Measurements from ENCODE around the gene KMT2D. TPM values are rescaled to one million over a fixed set of nuclear protein-coding genes. Genes with fewer than 3 reads are reported as not detected.

KMT2D gene
- total RNA-seq, 1 donor from 2014 or later = 38.8 TPM

DNA sequence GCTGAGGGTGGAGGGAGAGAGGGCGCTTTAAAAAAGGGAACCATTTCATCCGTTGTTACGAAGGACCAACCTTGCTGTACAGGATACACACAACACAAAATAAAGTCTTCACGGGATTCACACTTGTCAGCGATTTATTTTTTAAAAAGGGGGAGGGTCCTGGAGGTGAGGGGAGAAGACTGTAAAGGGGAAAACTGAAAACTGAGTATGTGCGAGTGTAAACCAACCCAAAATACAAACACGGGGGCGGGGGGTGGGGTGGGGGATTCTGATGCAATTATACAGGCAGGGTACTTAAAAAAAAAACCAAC is 41.5 kb downstream of the KMT2D start:
- peaks cover 14% of the 10 kb centered on the region for H3K4me1 ChIP-seq
- H3K27ac ChIP-seq = peak overlapping the region; percentile 88
- H3K36me3 ChIP-seq = peaks cover 0 to 29% of the 10 kb centered on the region in 2 donors
- no peak for DNase-seq (ENCODE audit: extremely low spot score in 2 of 2)
- H3K4me3 ChIP-seq = peak overlapping the region; percentile 75 to 87
- H3K27me3 ChIP-seq = no peaks in the 10 kb centered on the region
- TF ChIP-seq, protein P1, sequence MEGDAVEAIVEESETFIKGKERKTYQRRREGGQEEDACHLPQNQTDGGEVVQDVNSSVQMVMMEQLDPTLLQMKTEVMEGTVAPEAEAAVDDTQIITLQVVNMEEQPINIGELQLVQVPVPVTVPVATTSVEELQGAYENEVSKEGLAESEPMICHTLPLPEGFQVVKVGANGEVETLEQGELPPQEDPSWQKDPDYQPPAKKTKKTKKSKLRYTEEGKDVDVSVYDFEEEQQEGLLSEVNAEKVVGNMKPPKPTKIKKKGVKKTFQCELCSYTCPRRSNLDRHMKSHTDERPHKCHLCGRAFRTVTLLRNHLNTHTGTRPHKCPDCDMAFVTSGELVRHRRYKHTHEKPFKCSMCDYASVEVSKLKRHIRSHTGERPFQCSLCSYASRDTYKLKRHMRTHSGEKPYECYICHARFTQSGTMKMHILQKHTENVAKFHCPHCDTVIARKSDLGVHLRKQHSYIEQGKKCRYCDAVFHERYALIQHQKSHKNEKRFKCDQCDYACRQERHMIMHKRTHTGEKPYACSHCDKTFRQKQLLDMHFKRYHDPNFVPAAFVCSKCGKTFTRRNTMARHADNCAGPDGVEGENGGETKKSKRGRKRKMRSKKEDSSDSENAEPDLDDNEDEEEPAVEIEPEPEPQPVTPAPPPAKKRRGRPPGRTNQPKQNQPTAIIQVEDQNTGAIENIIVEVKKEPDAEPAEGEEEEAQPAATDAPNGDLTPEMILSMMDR (IDR thresholded peaks at IDR 0.05) = no peak
- TF ChIP-seq POLR2A (IDR thresholded peaks at IDR 0.05) (no peak), POLR2AphosphoS5 (IDR thresholded peaks at IDR 0.05; ENCODE audit: insufficient read depth in 1 of 2, low read depth in 1 of 2) (no peak)
- intact Hi-C loops (cut with DNase I) = loop anchor here (10.0 kb wide), 1 partner anchor 1734 kb away; no protein-coding TSS in a partner anchor
- H3K9me3 ChIP-seq = no peaks in the 10 kb centered on the region

DNA sequence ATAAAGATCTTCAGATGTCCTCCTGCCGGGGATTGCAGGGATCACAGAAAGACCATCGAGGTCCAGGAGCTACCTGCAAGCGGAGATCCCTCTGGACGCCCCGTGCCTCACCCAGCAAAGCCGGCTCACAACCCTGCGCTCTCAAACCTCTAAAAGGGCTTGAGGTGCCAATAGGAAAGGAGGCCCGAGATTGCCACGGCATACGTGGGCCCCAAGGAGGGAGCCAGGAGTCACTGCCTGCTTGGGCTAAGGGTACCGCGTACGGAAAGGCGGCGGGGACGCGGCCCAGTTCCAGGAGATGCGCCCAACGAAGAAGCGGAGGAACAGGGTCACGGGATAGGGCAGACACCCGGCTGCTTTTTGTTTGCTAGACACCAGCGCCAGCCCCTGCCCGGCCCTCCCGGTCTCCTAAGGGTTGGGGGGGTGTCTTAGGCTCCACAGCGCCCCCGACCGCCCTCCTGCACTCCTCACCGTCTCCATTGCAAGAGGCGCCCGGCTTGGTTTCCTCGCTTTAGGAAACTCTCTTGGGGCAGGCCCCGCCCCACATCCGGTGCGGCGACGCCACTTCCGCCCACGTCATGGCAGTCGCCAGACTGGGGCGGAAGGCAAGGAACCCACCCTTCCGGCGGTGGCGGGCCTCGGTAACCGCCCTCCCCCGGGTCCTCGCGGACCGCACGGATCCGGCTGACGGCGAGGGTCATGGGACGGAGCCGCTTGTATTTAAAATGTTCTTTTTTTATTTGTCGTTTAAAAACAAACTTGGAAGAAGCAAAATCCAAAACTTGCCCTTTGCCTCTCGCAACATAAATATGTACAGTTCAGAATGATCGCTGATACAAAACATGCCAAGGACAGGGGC is 42.1 kb downstream of the KMT2D start, which contains the start of gene PRKAG1:
Gene PRKAG1, minus strand, starts transcription at position 516 of the 859 bp plus-strand sequence. Its CDS starts 36 bp downstream, at position 480.
- DNase-seq (ENCODE audit: extremely low spot score in 2 of 2) = peak in 1 of 2 donors; percentile 96
- Histone ChIP-seq H3K27me3 (no peaks in the 10 kb centered on the region), H3K9me3 (no peaks in the 10 kb centered on the region), H3K4me1 (peaks cover 14% of the 10 kb centered on the region), H3K27ac (peak within 1 kb of the TSS; percentile 88), H3K36me3 (peaks cover 0 to 25% of the 10 kb centered on the region in 2 donors), H3K4me3 (peak within 1 kb of the TSS; percentile 75 to 87)
- intact Hi-C loops (cut with DNase I) = loop anchor here (10.0 kb wide), 1 partner anchor 1734 kb away; no protein-coding TSS in a partner anchor
- TF ChIP-seq POLR2A (IDR thresholded peaks at IDR 0.05) (peak in 1 of 2 donors; percentile 76), POLR2AphosphoS5 (IDR thresholded peaks at IDR 0.05; ENCODE audit: insufficient read depth in 1 of 2, low read depth in 1 of 2) (peak; percentile 95 to 98)
- TF ChIP-seq, protein P1 (IDR thresholded peaks at IDR 0.05) = peak in 2 of 3 experiments; percentile 43 to 64

DNA sequence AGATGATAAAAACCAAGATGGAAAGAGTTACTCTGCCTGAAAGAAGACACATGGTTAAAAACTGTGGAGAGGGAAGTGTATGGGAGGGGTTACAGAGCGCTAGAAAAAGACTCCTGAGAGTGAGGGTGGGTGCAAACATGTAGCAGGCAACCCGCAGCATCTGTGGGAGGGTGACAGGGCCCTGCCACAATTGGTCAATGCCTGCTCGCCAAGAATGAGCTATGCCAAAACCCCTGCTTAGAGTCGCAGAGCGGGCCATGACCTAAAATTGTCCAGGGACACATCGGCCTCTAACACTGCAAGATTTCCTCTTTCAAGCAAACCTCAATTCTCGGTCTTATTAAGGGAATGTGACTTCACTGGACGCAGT is 42.7 kb downstream of the KMT2D start:
- DNase-seq (ENCODE audit: extremely low spot score in 2 of 2) = no peak
- H3K4me1 ChIP-seq = peaks cover 14% of the 10 kb centered on the region
- peak overlapping the region; percentile 88 for H3K27ac ChIP-seq
- TF ChIP-seq POLR2AphosphoS5 (IDR thresholded peaks at IDR 0.05; ENCODE audit: insufficient read depth in 1 of 2, low read depth in 1 of 2) (no peak), POLR2A (IDR thresholded peaks at IDR 0.05) (no peak)
- TF ChIP-seq, protein P1 (IDR thresholded peaks at IDR 0.05) = no peak
- no peaks in the 10 kb centered on the region for H3K9me3 ChIP-seq
- peak overlapping the region; percentile 75 to 87 for H3K4me3 ChIP-seq
- intact Hi-C loops (cut with DNase I) = loop anchor here (10.0 kb wide), 1 partner anchor 1733 kb away; no protein-coding TSS in a partner anchor
- peaks cover 0 to 22% of the 10 kb centered on the region in 2 donors for H3K36me3 ChIP-seq
- H3K27me3 ChIP-seq = no peaks in the 10 kb centered on the region

DNA sequence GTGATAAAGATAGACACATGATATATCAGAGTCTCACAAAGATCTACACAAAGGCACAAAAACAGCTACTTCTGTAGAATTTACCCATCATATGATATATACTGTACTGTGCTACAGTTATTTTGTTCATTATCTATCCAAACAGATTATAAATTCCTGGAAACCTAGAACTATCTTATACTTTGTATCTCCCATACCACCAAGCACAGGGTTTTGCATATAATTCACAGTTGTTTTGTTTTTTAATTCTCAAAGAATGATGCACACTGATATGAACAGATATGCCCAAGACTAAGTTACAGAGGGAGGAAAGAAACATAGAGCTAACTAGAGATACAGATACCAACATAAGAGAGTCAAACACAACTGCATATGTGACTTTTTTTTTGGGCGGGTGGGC is 45.4 kb downstream of the KMT2D start:
- intact Hi-C loops (cut with DNase I) = loop anchor here (10.0 kb wide), 1 partner anchor 1730 kb away; no protein-coding TSS in a partner anchor
- no peak for DNase-seq (ENCODE audit: extremely low spot score in 2 of 2)
- Histone ChIP-seq H3K4me1 (peaks cover 14% of the 10 kb centered on the region), H3K36me3 (peaks cover 4 to 13% of the 10 kb centered on the region in 2 donors), H3K27ac (no peak overlapping the region), H3K9me3 (no peaks in the 10 kb centered on the region), H3K4me3 (no peak overlapping the region), H3K27me3 (no peaks in the 10 kb centered on the region)
- TF ChIP-seq, protein P1 (IDR thresholded peaks at IDR 0.05) = no peak
- no peak for TF ChIP-seq POLR2A (IDR thresholded peaks at IDR 0.05)
- TF ChIP-seq POLR2AphosphoS5 (IDR thresholded peaks at IDR 0.05; ENCODE audit: insufficient read depth in 1 of 2, low read depth in 1 of 2) = no peak
